Kidney epithelial cell (primary cell): ENCODE measurements around the gene C1S. TPM values are rescaled to one million over a fixed set of nuclear protein-coding genes. Genes with fewer than 3 reads are reported as not detected.

Experiments
- DNase-seq: peaks from one replicate; pipeline ENCODE4 v3.0.0-alpha.2; 2010; ENCODE audit warnings: low read depth
- H3K27me3 ChIP-seq: 2 replicates; pipeline ENCODE4 v1.6.0; 2011; ENCODE audit warnings: low read length; ENCODE audit not compliant: control insufficient read depth, insufficient read depth
- H3K36me3 ChIP-seq: 2 replicates; pipeline ENCODE4 v1.5.1; 2011; ENCODE audit warnings: low read length; ENCODE audit not compliant: control insufficient read depth, insufficient read depth
- H3K4me3 ChIP-seq: 2 replicates; pipeline ENCODE4 v1.5.1; 2011; ENCODE audit warnings: low read depth, mild to moderate bottlenecking, control low read depth, low read length
- CTCF ChIP-seq: IDR thresholded peaks from 2 replicates; pipeline ENCODE4 v1.5.1; 2011; ENCODE audit warnings: mild to moderate bottlenecking, moderate library complexity, low read length, control low read depth, inconsistent platforms; ENCODE audit not compliant: insufficient read depth, poor library complexity, severe bottlenecking
- total RNA-seq: library from RNA; depleted of rRNA; stranded (reverse); fragments of >200 nt; gene quantifications from 2 replicates; pipeline ENCODE4 v1.2.3, GENCODE V29; 2015

The C1S gene
- total RNA-seq, 1 donor from 2014 or later = 4.0 TPM

DNA sequence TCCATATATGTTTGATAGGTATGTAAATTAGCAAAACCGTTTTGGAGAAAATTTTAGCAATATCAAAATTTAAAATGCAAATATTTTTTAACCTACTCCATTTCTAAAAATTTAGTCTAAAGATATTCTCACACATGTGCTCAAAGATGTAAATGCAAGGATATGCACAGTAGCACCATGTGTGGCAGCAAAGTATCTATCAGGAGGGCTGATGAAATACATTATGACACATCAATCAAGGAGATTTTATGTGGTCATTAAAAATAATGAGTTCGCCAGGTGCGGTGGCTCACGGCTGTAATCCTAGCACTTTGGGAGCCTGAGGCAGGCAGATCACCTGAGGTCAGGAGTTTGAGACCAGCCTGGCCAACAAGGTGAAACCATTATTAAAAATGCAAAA, 39.7 kb downstream of the C1S start:
- no peak for TF ChIP-seq CTCF
- H3K4me3 ChIP-seq = no peak overlapping the region
- no peak for DNase-seq
- peaks cover 2% of the 10 kb centered on the region for H3K36me3 ChIP-seq
- H3K27me3 ChIP-seq = no peaks in the 10 kb centered on the region

DNA sequence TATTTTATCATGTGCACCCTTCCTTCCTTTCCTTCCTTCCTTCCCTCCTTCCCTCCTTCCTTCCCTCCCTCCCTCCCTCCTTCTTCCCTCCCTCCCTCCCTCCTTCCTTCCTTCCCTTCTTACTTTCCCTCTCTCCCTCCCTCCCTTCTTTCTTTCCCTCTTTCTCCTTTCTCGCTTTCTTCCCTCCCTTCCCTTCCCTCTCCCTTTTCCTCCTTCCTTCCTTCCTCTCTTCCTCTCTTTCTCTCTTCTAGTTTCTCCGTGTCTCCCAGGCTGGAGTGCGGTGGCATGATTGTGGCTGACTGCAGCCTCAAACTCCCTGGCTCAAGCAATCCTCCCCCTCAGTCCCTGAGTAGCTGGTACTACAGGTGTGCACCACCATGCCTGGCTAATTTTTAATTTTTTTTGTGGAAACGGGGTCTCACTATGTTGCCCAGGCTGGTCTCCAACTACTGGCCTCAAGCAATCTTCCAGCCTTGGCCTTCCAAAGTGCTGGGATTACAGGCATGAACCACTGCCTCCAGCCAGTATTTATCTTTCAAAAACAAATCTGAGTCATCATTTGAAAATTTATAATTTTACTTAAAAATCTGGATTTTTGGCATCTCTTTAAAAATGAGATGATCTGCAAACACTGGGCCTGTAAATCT, 40.7 kb downstream of the C1S start:
- no peak for TF ChIP-seq CTCF
- H3K4me3 ChIP-seq = no peak overlapping the region
- no peaks in the 10 kb centered on the region for H3K27me3 ChIP-seq
- peaks cover 2% of the 10 kb centered on the region for H3K36me3 ChIP-seq
- DNase-seq = no peak

DNA sequence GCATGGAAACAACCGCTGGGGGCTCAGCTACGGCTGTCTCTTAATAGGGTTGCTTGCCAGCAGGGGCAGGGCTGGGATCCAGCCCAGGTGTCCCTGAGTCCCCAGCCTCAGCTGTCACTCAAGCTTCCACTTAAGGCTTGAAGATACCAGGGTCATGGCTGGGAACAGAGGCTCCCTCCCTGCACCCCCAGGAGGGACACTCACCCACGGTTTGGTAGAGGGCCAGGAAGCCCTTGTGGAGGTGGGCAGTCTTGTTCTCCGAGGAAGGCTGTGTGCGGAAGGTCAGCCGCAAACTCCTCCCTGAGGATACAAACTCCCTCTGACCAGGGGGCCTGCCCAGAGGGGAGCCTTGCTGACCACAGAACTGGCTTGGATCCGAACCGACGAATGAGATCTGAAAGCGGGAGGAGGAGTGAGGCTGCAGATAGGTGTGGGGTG, 41.2 kb downstream of the C1S start:
- Histone ChIP-seq H3K36me3 (peaks cover 2% of the 10 kb centered on the region), H3K4me3 (no peak overlapping the region), H3K27me3 (no peaks in the 10 kb centered on the region)
- no peak for DNase-seq
- TF ChIP-seq CTCF = no peak

- no peaks in the 10 kb centered on the region for H3K27me3 ChIP-seq
- no peak for DNase-seq
- no peak for TF ChIP-seq CTCF
- H3K36me3 ChIP-seq = peaks cover 2% of the 10 kb centered on the region
- no peak overlapping the region for H3K4me3 ChIP-seq
Observed at GRCh38 chr12:7102582-7102981, 42.1 kb downstream of the C1S start.

DNA sequence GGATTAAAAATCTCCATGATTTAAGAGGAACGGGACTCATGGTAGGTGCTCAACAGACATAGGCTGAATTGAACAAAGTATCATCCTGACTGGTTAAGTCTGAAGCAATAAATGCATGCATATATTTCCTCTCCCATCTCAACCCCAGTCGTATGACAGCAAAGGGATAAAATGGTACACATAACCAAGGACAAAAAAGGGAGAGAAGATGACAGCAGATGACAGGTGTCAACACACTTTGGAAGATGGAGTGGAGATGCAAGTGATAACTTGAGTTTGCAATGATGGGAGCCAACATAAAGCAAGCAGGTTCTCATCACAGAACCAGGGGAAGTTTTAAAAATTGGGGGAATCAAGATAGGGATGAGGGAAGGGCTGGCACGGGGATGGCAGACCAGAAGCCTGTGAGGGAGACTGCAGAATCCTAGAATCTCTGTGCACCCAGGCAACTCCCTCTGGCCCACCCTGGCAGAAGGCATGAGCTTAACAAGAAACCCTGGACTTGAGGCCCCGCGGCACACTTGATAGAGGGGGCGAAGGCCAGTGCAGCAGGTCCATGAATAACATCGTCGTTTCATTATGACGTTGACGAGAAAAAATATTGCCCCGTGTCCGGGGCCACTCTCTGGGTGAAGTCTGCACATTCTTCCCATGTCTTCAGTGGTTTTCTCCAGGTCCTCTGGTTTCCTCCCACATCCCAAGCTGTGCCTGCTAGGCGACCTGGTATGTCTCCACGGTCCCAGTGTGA, 43.5 kb downstream of the C1S start:
- H3K4me3 ChIP-seq = no peak overlapping the region
- no peak for DNase-seq
- peaks cover 2% of the 10 kb centered on the region for H3K36me3 ChIP-seq
- no peaks in the 10 kb centered on the region for H3K27me3 ChIP-seq
- no peak for TF ChIP-seq CTCF
